Measurements from ENCODE around the gene RBM41. TPM values are rescaled to one million over a fixed set of nuclear protein-coding genes. Genes with fewer than 3 reads are reported as not detected.

RBM41 gene
- total RNA-seq, 1 donor from 2014 or later, result 31.4 TPM

GRCh38 chrX:107123750-107124149 lies 5.1 kb upstream of the RBM41 start:
- TF ChIP-seq CTCF (IDR thresholded peaks at IDR 0.05; ENCODE audit: unreplicated experiment), result no peak
- DNase-seq (ENCODE audit: low spot score, unreplicated experiment), result no peak
- no peaks in the 10 kb centered on the region for H3K36me3 Mint-ChIP-seq (ENCODE audit: insufficient read depth)
- H3K27ac Mint-ChIP-seq, result no peak overlapping the region
- H3K4me1 Mint-ChIP-seq (ENCODE audit: low read depth), result no peaks in the 10 kb centered on the region
- no peaks in the 10 kb centered on the region for H3K27me3 Mint-ChIP-seq
- no peak overlapping the region for H3K4me3 Mint-ChIP-seq (ENCODE audit: low read depth)
- H3K9me3 Mint-ChIP-seq (ENCODE audit: low read depth), result peaks cover 4% of the 10 kb centered on the region

- DNase-seq (ENCODE audit: low spot score, unreplicated experiment), result no peak
- H3K4me3 Mint-ChIP-seq (ENCODE audit: low read depth), result peak overlapping the region; percentile 95
- H3K4me1 Mint-ChIP-seq (ENCODE audit: low read depth), result peaks cover 7% of the 10 kb centered on the region
- H3K27ac Mint-ChIP-seq, result no peak overlapping the region
- peaks cover 7% of the 10 kb centered on the region for H3K36me3 Mint-ChIP-seq (ENCODE audit: insufficient read depth)
- H3K9me3 Mint-ChIP-seq (ENCODE audit: low read depth), result peaks cover 12% of the 10 kb centered on the region
- TF ChIP-seq CTCF (IDR thresholded peaks at IDR 0.05; ENCODE audit: unreplicated experiment), result no peak
- no peaks in the 10 kb centered on the region for H3K27me3 Mint-ChIP-seq
Measured at GRCh38 chrX:107119283-107119682, 661 bp upstream of the RBM41 start.

- TF ChIP-seq CTCF (IDR thresholded peaks at IDR 0.05; ENCODE audit: unreplicated experiment), result no peak
- H3K9me3 Mint-ChIP-seq (ENCODE audit: low read depth), result peaks cover 18% of the 10 kb centered on the region
- H3K27me3 Mint-ChIP-seq, result no peaks in the 10 kb centered on the region
- peak overlapping the region; percentile 100 for H3K27ac Mint-ChIP-seq
- DNase-seq (ENCODE audit: low spot score, unreplicated experiment), result no peak
- peaks cover 17% of the 10 kb centered on the region for H3K36me3 Mint-ChIP-seq (ENCODE audit: insufficient read depth)
- peak overlapping the region; percentile 95 for H3K4me3 Mint-ChIP-seq (ENCODE audit: low read depth)
- peaks cover 7% of the 10 kb centered on the region for H3K4me1 Mint-ChIP-seq (ENCODE audit: low read depth)
Measured at GRCh38 chrX:107117993-107118321, 665 bp downstream of the RBM41 start.

- TF ChIP-seq CTCF (IDR thresholded peaks at IDR 0.05; ENCODE audit: unreplicated experiment), result no peak
- peaks cover 22% of the 10 kb centered on the region for H3K9me3 Mint-ChIP-seq (ENCODE audit: low read depth)
- H3K4me1 Mint-ChIP-seq (ENCODE audit: low read depth), result no peaks in the 10 kb centered on the region
- DNase-seq (ENCODE audit: low spot score, unreplicated experiment), result no peak
- no peak overlapping the region for H3K4me3 Mint-ChIP-seq (ENCODE audit: low read depth)
- no peak overlapping the region for H3K27ac Mint-ChIP-seq
- H3K36me3 Mint-ChIP-seq (ENCODE audit: insufficient read depth), result peaks cover 30% of the 10 kb centered on the region
- no peaks in the 10 kb centered on the region for H3K27me3 Mint-ChIP-seq
Measured at GRCh38 chrX:107107459-107107858, 11.2 kb downstream of the RBM41 start.

GRCh38 chrX:107102980-107103379 lies 15.6 kb downstream of the RBM41 start:
- no peak for DNase-seq (ENCODE audit: low spot score, unreplicated experiment)
- peak; percentile 10 for TF ChIP-seq CTCF (IDR thresholded peaks at IDR 0.05; ENCODE audit: unreplicated experiment)
- H3K9me3 Mint-ChIP-seq (ENCODE audit: low read depth), result peaks cover 22% of the 10 kb centered on the region
- no peak overlapping the region for H3K27ac Mint-ChIP-seq
- no peaks in the 10 kb centered on the region for H3K27me3 Mint-ChIP-seq
- no peak overlapping the region for H3K4me3 Mint-ChIP-seq (ENCODE audit: low read depth)
- H3K36me3 Mint-ChIP-seq (ENCODE audit: insufficient read depth), result peaks cover 20% of the 10 kb centered on the region
- H3K4me1 Mint-ChIP-seq (ENCODE audit: low read depth), result no peaks in the 10 kb centered on the region

Data from progenitor cell of endocrine pancreas (in vitro differentiated cells).